Kidney (tissue), 14 donors: Measurements from ENCODE around the gene MAST3. TPM values are rescaled to one million over a fixed set of nuclear protein-coding genes. Genes with fewer than 3 reads are reported as not detected.
"Not testable (repeated sequence)": the region's sequence is repeated elsewhere in the genome, so short reads cannot be mapped to it uniquely, and the experiment has no call there.

Experiments used
- DNase-seq, 5 donors: peaks; one replicate each; pipeline ENCODE4 v3.0.0-alpha.2; 2013 to 2020
- FAIRE-seq: peaks from 2 replicates; lab custom pipeline; 2012; peaks lifted over from hg19 to GRCh38; lab: Jason Lieb, UNC
- H3K27ac ChIP-seq, 2 donors: one replicate each; pipeline ENCODE4 v1.7.0; 2013; ENCODE audit warnings: low read depth in 2 of 2, low read length in 2 of 2, inconsistent platforms in 1 of 2
- H3K27me3 ChIP-seq: one replicate; pipeline ENCODE4 v1.7.1; 2013; ENCODE audit warnings: low read length, inconsistent platforms; ENCODE audit not compliant: control insufficient read depth, insufficient read depth
- H3K36me3 ChIP-seq, 3 donors: one replicate each; pipeline versions ENCODE4 v1.7.0 to v1.7.1; 2013; ENCODE audit warnings: low read length in 3 of 3, control low read depth in 1 of 3, inconsistent platforms in 1 of 3; ENCODE audit not compliant: insufficient read depth in 3 of 3, control insufficient read depth in 2 of 3
- H3K4me1 ChIP-seq, 3 donors: one replicate each; pipeline versions ENCODE4 v1.7.0 to v1.7.1; 2013; ENCODE audit warnings: low read length in 3 of 3, inconsistent platforms in 1 of 3, low read depth in 1 of 3; ENCODE audit not compliant: control insufficient read depth in 2 of 3, insufficient read depth in 2 of 3
- H3K4me3 ChIP-seq, 3 donors: one replicate each; pipeline versions ENCODE4 v1.7.0 to v1.8.1; 2013; ENCODE audit warnings: low read length in 3 of 3, control low read depth in 1 of 3, inconsistent platforms in 1 of 3
- H3K9ac ChIP-seq, 3 donors: one replicate each; pipeline versions ENCODE4 v1.7.0 to v1.7.1; 2013; ENCODE audit warnings: low read length in 3 of 3, control low read depth in 1 of 3, inconsistent platforms in 1 of 3
- H3K9me3 ChIP-seq, 3 donors: one replicate each; pipeline versions ENCODE4 v1.7.0 to v1.7.1; 2013; ENCODE audit warnings: low read length in 3 of 3, control low read depth in 1 of 3, inconsistent platforms in 1 of 3; ENCODE audit not compliant: control insufficient read depth in 2 of 3, insufficient read depth in 1 of 3
- intact Hi-C: fragments of 100-400 bp; cut with DNase I; formaldehyde crosslinking; loops from one replicate; pipeline ENCODE4 v1.11.1; 2022
- polyA plus RNA-seq: library from polyadenylated mRNA; stranded (reverse); fragments of 350-450 nt; fragmentation: Illumina TruSeq; extraction: RNeasy Lipid Tissue Mini Kit (QIAGEN cat#74804); gene quantifications from one replicate; pipeline ENCODE4 v1.2.3, GENCODE V29; 2014; ENCODE audit warnings: low read depth, low replicate concordance; ENCODE audit not compliant: insufficient read depth
- total RNA-seq: library from RNA; stranded (reverse); fragmentation: NEBNext Ultra II Directional; extraction: Animal tissue kit (Norgen Biotek cat#: 25700); gene quantifications from one replicate; pipeline ENCODE4 v1.2.1, GENCODE V29; 2021
- TF ChIP-seq, protein P1 (sequence below): IDR thresholded peaks from 3 replicates; pipeline ENCODE4 v1.5.1; 2012; ENCODE audit warnings: mild to moderate bottlenecking, moderate library complexity, borderline replicate concordance; ENCODE audit not compliant: insufficient read depth; ENCODE audit errors: extremely low read depth
- donor health status: control.
- donor health status: control.
- donor health status: control.
- donor health status: control.
- donor health status: control.
- donor health status: DM: yes; HTN: yes; CAD: no.
- donor health status: Normal renal cell carcinoma (clear cell type).

Gene MAST3
- total and polyA plus RNA-seq, 2 donors from 2014 or later, result 5.6 to 16.0 TPM

DNA sequence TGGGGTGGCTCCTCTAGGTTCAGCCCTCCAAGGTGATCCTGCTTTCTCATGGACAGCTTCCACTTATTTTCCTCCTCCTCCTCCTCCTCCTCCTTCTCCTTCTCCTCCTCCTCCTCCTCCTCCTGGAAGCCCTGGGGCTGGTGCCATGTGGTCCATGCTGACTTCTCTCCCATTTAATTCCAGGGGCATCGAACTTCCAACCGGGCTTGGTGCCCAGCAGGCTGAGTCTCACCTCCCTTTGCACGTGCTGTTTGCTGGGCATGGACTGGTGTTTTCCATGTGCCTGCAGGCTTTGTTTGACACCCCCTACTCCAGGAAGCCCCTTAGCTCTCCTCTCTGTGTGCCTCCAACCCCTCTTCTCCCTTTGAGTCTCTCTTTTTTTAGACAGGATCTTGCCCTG lies 3.7 kb downstream of the MAST3 start:
- Histone ChIP-seq H3K9me3 (no peaks in the 10 kb centered on the region), H3K27ac (no peak overlapping the region), H3K4me1 (peaks cover 0 to 17% (median 0%) of the 10 kb centered on the region in 3 donors), H3K4me3 (no peak overlapping the region), H3K9ac (no peak overlapping the region), H3K36me3 (no peaks in the 10 kb centered on the region), H3K27me3 (peaks cover 7% of the 10 kb centered on the region)
- intact Hi-C loops, result no loop called here
- TF ChIP-seq, protein P1, sequence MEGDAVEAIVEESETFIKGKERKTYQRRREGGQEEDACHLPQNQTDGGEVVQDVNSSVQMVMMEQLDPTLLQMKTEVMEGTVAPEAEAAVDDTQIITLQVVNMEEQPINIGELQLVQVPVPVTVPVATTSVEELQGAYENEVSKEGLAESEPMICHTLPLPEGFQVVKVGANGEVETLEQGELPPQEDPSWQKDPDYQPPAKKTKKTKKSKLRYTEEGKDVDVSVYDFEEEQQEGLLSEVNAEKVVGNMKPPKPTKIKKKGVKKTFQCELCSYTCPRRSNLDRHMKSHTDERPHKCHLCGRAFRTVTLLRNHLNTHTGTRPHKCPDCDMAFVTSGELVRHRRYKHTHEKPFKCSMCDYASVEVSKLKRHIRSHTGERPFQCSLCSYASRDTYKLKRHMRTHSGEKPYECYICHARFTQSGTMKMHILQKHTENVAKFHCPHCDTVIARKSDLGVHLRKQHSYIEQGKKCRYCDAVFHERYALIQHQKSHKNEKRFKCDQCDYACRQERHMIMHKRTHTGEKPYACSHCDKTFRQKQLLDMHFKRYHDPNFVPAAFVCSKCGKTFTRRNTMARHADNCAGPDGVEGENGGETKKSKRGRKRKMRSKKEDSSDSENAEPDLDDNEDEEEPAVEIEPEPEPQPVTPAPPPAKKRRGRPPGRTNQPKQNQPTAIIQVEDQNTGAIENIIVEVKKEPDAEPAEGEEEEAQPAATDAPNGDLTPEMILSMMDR, result no peak
- FAIRE-seq (no peak), DNase-seq (no peak)

DNA sequence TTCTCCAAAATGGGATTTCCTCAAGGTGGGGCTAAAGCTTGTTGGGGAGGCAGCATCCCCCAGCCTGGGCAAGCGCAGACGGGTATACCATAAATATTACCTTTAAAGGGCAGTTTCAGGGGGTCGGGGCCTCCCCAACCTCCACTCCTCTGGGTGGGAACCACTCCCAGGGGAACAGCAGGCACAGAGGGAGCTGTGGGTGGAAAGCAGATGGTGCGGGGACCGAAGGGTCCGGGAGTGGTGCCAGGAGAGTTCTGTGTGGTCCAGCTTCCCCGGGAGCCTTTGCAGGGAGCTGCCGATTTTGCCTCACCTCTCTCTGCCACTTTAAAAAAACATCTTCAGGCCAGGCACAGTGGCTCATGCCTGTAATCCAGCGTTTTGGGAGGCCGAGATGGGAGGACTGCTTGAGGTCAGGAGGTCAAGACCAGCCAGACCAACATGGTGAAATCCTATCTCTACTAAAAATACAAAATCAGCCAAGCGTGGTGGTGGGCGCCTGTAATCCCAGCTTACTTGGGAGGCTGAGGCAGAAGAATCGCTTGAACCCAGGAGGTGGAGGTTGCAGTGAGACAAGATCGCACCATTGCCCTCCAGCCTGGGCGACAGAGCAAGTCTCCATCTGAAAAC lies 5.5 kb downstream of the MAST3 start:
- intact Hi-C loops, result no loop called here
- H3K4me3 ChIP-seq, result no peak overlapping the region
- no peak for FAIRE-seq
- no peaks in the 10 kb centered on the region for H3K9me3 ChIP-seq
- H3K27me3 ChIP-seq, result peaks cover 7% of the 10 kb centered on the region
- no peak overlapping the region for H3K27ac ChIP-seq
- H3K9ac ChIP-seq, result no peak overlapping the region
- H3K36me3 ChIP-seq, result no peaks in the 10 kb centered on the region
- peaks cover 0 to 14% (median 0%) of the 10 kb centered on the region in 3 donors for H3K4me1 ChIP-seq
- no peak for DNase-seq
- TF ChIP-seq, protein P1, result no peak

GRCh38 chr19:18104793-18105131 lies 7.2 kb downstream of the MAST3 start:
- TF ChIP-seq, protein P1, result no peak
- no peaks in the 10 kb centered on the region for H3K9me3 ChIP-seq
- intact Hi-C loops, result no loop called here
- H3K27ac ChIP-seq, result peak overlapping the region in 1 of 2 donors; percentile 65
- H3K36me3 ChIP-seq, result no peaks in the 10 kb centered on the region
- FAIRE-seq (no peak), DNase-seq (no peak)
- peaks cover 1% of the 10 kb centered on the region for H3K27me3 ChIP-seq
- H3K4me3 ChIP-seq, result peak overlapping the region; percentile 48 to 83 (median 62)
- peak overlapping the region; percentile 4 to 72 (median 24) for H3K9ac ChIP-seq
- peaks cover 0 to 17% (median 8%) of the 10 kb centered on the region in 3 donors for H3K4me1 ChIP-seq

DNA sequence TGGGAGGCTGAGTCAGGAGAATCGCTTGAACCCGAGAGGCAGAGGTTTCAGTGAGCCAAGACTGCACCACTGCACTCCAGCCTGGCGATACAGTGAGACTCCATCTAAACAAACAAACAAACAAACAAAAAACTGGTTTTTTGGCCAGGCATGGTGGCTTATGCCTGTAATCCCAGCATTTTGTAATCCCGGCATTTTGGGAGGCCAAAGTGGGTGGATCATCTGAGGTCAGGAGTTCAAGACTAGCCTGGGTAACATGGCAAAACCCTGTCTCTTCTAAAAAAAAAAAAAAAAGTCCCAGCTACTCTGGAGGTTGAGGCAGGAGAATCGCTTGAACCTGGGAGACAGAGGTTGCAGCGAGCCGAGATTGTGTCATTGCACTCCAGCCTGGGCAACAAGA lies 7.7 kb downstream of the MAST3 start:
- H3K27ac ChIP-seq, H3K4me3 ChIP-seq, H3K36me3 ChIP-seq, H3K9ac ChIP-seq, H3K27me3 ChIP-seq, H3K9me3 ChIP-seq, DNase-seq, FAIRE-seq, intact Hi-C loops: not testable (repeated sequence)
- peaks cover 0 to 19% (median 8%) of the 10 kb centered on the region in 3 donors for H3K4me1 ChIP-seq
